GM18861 (cell line): ENCODE results near the gene ACOT7.
"Not testable (repeated sequence)": the region's sequence is repeated elsewhere in the genome, so short reads cannot be mapped to it uniquely, and the experiment has no call there.

Source experiments
- ATAC-seq: cut with Tn5 transposase; IDR thresholded peaks from one replicate; pipeline ENCODE4 v1.9.1; 2021; ENCODE audit not compliant: unreplicated experiment

The ACOT7 gene

GRCh38 chr1:6365047-6365446 is 28.5 kb downstream of the ACOT7 start:
- ATAC-seq, result no peak

GRCh38 chr1:6363085-6363884 is 30.3 kb downstream of the ACOT7 start:
- not testable (repeated sequence) for ATAC-seq

- ATAC-seq, result no peak
Observed at GRCh38 chr1:6361124-6361775, 32.3 kb downstream of the ACOT7 start.

GRCh38 chr1:6360517-6361070 is 33.0 kb downstream of the ACOT7 start:
- no peak for ATAC-seq

GRCh38 chr1:6360117-6360496 is 33.5 kb downstream of the ACOT7 start:
- peak; percentile 7 for ATAC-seq

- peak; percentile 69 for ATAC-seq
Observed at GRCh38 chr1:6359216-6360116, 34.1 kb downstream of the ACOT7 start.

- no peak for ATAC-seq
Observed at GRCh38 chr1:6358757-6359201, 34.8 kb downstream of the ACOT7 start.

- no peak for ATAC-seq
Observed at GRCh38 chr1:6358144-6358624, 35.4 kb downstream of the ACOT7 start.

GRCh38 chr1:6357243-6357936 is 36.2 kb downstream of the ACOT7 start:
- ATAC-seq, result no peak

- ATAC-seq, result no peak
Observed at GRCh38 chr1:6355621-6356020, 37.9 kb downstream of the ACOT7 start.

GRCh38 chr1:6354659-6355317 is 38.8 kb downstream of the ACOT7 start:
- no peak for ATAC-seq

GRCh38 chr1:6353955-6354658 is 39.5 kb downstream of the ACOT7 start:
- no peak for ATAC-seq

GRCh38 chr1:6353619-6353954 is 40.0 kb downstream of the ACOT7 start:
- no peak for ATAC-seq

GRCh38 chr1:6352138-6352563 is 41.4 kb downstream of the ACOT7 start:
- no peak for ATAC-seq

GRCh38 chr1:6351480-6352137 is 42.0 kb downstream of the ACOT7 start:
- no peak for ATAC-seq

- no peak for ATAC-seq
Observed at GRCh38 chr1:6350416-6351088, 43.0 kb downstream of the ACOT7 start.

GRCh38 chr1:6349254-6349943 is 44.2 kb downstream of the ACOT7 start:
- ATAC-seq, result no peak
